Right lobe of liver (tissue), 4 donors: ENCODE data around the gene SPIN1.

Experiments
- CTCF ChIP-seq, 4 donors: fragments of 200-600 bp in 3 of 4; fragments of 450-650 bp in 1 of 4; IDR thresholded peaks; one replicate each; pipeline versions ENCODE4 v1.5.1 to v1.8.0; 2016 to 2022; ENCODE audit warnings: antibody characterized with exemption in 4 of 4, mild to moderate bottlenecking in 2 of 4
- POLR2A ChIP-seq: fragments of 450-650 bp; IDR thresholded peaks from one replicate; pipeline ENCODE4 v1.6.1; 2017; ENCODE audit warnings: antibody characterized with exemption, mild to moderate bottlenecking
- donor health status: DM: no; HTN: no; CAD: no.
- donor health status: DM: no; HTN: no; CAD: no.
- donor health status: DM: no; HTN: yes; CAD: no.

- TF ChIP-seq CTCF (IDR thresholded peaks at IDR 0.05) = no peak
- TF ChIP-seq POLR2A = no peak
These were observed 115.9 kb downstream of the SPIN1 start for GRCh38 chr9:88503845-88504764.
